Left hindlimb (tissue), 1 donor: Measurements from ENCODE around the gene C12orf50.
A peak's percentile ranks its signal among the peaks of the same experiment; 100 is the strongest.
"Not testable (repeated sequence)": the region's sequence is repeated elsewhere in the genome, so short reads cannot be mapped to it uniquely, and the experiment has no call there.

Experiments used
- DNase-seq: peaks from one replicate; pipeline ENCODE4 v3.0.0-alpha.2; 2018

The C12orf50 gene

GRCh38 chr12:88029093-88029665, at the start of gene C12orf50:
C12orf50 (minus strand) TSS chr12:88029401; CDS start chr12:88026962, 2,439 bp downstream.
- DNase-seq, result no peak

GRCh38 chr12:88067301-88067700, 38.1 kb upstream of the C12orf50 start:
- DNase-seq, result no peak

GRCh38 chr12:88063375-88063774, 34.2 kb upstream of the C12orf50 start:
- DNase-seq, result no peak

GRCh38 chr12:88062474-88062873, 33.3 kb upstream of the C12orf50 start:
- DNase-seq, result no peak

- DNase-seq, result no peak
Measured at GRCh38 chr12:88058719-88059077, 29.5 kb upstream of the C12orf50 start.

- no peak for DNase-seq
Measured at GRCh38 chr12:88057994-88058718, 29.0 kb upstream of the C12orf50 start.

GRCh38 chr12:88056571-88056970, 27.4 kb upstream of the C12orf50 start:
- DNase-seq, result no peak

GRCh38 chr12:88052686-88053085, 23.5 kb upstream of the C12orf50 start:
- peak; percentile 27 for DNase-seq

GRCh38 chr12:88044035-88044434, 14.8 kb upstream of the C12orf50 start:
- DNase-seq, result no peak

GRCh38 chr12:88037770-88038169, 8.6 kb upstream of the C12orf50 start:
- no peak for DNase-seq

GRCh38 chr12:88036353-88036965, 7.3 kb upstream of the C12orf50 start:
- DNase-seq, result no peak

- DNase-seq, result no peak
Measured at GRCh38 chr12:88035907-88036289, 6.7 kb upstream of the C12orf50 start.

- DNase-seq, result peak; percentile 92
Measured at GRCh38 chr12:88035271-88035906, 6.2 kb upstream of the C12orf50 start.

- DNase-seq, result not testable (repeated sequence)
Measured at GRCh38 chr12:88031161-88031560, 2.0 kb upstream of the C12orf50 start.

GRCh38 chr12:88026196-88026595, 3.0 kb downstream of the C12orf50 start:
- DNase-seq, result no peak

GRCh38 chr12:88017964-88018363, 11.2 kb downstream of the C12orf50 start:
- no peak for DNase-seq

GRCh38 chr12:88015825-88016224, 13.4 kb downstream of the C12orf50 start:
- no peak for DNase-seq

- DNase-seq, result no peak
Measured at GRCh38 chr12:88011755-88012154, 17.4 kb downstream of the C12orf50 start.

- no peak for DNase-seq
Measured at GRCh38 chr12:88006351-88006750, 22.9 kb downstream of the C12orf50 start.

GRCh38 chr12:88001327-88001726, 27.9 kb downstream of the C12orf50 start:
- no peak for DNase-seq

- peak; percentile 68 for DNase-seq
Measured at GRCh38 chr12:87995581-87996178, 33.5 kb downstream of the C12orf50 start.

GRCh38 chr12:87991483-87991882, 37.7 kb downstream of the C12orf50 start:
- DNase-seq, result no peak

GRCh38 chr12:87988534-87988933, 40.7 kb downstream of the C12orf50 start:
- DNase-seq, result no peak
